Fibroblast of the conjunctiva (primary cell): ENCODE data around the gene KRT24.
"Not testable (repeated sequence)": the region's sequence is repeated elsewhere in the genome, so short reads cannot be mapped to it uniquely, and the experiment has no call there.

ENCODE experiments used
- DNase-seq: peaks from one replicate; pipeline ENCODE4 v3.0.0-alpha.2; 2010; ENCODE audit warnings: low read depth

KRT24 gene

GRCh38 chr17:40703652-40704051 is at the start of gene KRT24:
Gene KRT24, minus strand, starts transcription at chr17:40703752. Its CDS starts 59 bp downstream, at chr17:40703693.
- no peak for DNase-seq

DNA sequence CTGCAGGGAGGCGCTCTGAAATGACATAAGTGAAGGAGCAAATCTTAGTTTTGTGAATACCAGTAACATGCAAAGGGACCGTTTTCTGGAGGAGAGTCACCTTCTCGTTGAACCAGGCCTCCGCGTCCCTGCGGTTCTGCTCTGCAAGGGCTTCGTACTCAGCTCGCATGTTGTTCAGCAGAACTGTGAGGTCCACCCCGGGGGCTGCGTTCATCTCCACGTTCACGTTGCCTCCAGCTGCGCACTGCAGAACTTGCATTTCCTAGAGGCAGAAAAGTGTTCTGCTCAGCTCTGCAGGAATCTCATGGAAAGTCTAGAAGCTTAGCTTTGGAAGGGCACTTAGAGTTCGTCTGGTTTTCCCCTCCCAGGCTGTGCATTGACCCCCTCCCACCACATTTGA is 47.5 kb upstream of the KRT24 start:
- no peak for DNase-seq

DNA sequence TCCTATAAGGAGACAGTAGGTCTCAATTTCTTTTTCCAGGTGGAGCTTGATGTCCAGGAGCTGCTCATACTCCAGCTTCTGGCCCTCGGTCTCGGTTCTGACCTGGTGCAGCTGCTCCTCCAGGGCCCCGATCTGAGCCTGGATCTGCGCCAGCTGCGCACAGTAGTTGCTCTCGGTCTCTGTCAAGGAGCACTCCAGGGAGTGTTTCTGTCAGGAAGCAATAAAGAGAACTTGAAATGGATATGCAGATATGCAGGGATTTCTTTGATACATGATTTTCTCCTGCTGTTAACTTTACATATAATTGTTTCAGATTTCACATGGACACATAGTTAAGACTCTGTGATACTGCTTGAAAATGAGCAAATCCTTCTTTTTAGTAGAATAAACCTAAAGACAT is 46.8 kb upstream of the KRT24 start:
- no peak for DNase-seq

GRCh38 chr17:40748666-40749065 is 45.1 kb upstream of the KRT24 start:
- not testable (repeated sequence) for DNase-seq

GRCh38 chr17:40738553-40738952 is 35.0 kb upstream of the KRT24 start:
- no peak for DNase-seq

DNA sequence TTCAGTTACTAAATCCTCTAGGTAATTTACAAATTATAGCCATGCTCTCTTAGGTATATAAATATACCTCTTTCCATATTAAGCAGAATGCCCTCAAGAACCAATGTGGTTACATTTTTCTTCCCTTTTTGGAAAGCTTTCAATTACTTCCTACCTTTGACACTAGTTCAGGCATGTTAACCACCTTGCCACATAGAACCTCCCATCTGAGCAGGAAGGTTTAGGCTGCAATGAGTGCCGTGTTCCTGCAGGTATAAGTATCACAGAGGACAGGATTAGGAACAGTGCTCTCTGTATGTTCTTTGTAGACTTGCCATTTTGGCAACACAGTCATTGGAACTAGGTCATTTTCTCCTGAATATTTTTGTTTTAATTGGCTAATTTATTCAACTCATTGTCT is 31.5 kb upstream of the KRT24 start:
- no peak for DNase-seq

GRCh38 chr17:40734018-40734417 is 30.5 kb upstream of the KRT24 start:
- DNase-seq: no peak

DNA sequence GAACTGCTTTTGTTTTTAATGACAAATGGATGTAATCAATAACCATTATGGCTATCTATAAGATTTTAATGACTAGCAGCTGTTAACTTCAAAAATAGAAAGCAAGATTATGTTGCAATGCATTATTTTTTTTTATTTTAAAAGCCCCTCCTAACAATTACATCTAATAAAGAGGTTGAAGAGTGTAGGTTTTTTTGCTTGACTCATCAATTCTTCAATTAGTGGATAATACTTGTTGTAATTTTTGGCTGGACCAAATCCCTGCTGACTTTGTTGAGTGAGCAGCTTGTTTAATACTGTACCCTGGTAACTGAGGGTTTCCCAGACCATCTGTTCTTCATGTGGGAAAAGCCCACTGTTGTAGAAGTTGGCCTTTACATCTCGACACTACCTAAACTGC is 27.4 kb upstream of the KRT24 start:
- no peak for DNase-seq

DNA sequence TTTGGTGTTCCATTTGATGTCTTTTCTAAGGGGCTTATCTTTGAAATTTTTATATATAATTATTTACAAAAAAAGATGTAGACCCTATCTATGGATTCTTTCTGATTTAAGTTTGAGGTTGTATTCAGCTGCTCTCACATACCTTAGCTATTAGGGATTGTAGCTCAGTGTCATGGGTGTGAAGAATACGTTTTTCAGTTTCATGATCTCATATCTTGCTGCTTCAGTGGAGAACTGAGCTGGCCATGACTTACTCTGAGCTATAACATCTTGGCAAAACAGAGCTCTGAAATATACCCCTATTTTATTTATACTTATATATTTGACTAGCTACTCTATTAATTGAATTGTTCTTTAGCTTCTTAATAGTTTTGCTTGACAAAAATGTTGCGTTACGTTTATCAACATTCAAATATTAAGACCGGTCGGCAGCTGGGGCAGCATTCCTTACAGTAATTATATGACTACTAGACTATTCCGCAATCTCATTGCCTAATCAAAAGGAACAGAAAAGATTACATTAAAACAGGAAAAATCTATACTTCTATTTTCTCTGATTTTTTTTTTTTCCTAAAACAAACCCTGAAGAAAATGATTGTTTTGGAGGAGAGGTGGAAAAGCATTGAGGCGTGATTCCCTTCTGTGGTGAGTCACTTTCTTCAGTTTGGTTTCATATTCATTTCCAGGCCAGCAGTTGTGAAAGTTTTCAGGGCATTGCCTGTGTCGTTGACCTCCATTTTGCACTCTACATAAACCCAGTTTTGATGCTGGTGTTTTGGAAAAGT is 24.1 kb upstream of the KRT24 start:
- DNase-seq: peak; percentile 33

GRCh38 chr17:40726919-40727318 is 23.4 kb upstream of the KRT24 start:
- peak; percentile 9 for DNase-seq

GRCh38 chr17:40724656-40725055 is 21.1 kb upstream of the KRT24 start:
- no peak for DNase-seq

GRCh38 chr17:40722241-40722640 is 18.7 kb upstream of the KRT24 start:
- no peak for DNase-seq

GRCh38 chr17:40720899-40721298 is 17.3 kb upstream of the KRT24 start:
- no peak for DNase-seq

GRCh38 chr17:40718930-40719329 is 15.4 kb upstream of the KRT24 start:
- DNase-seq: no peak

DNA sequence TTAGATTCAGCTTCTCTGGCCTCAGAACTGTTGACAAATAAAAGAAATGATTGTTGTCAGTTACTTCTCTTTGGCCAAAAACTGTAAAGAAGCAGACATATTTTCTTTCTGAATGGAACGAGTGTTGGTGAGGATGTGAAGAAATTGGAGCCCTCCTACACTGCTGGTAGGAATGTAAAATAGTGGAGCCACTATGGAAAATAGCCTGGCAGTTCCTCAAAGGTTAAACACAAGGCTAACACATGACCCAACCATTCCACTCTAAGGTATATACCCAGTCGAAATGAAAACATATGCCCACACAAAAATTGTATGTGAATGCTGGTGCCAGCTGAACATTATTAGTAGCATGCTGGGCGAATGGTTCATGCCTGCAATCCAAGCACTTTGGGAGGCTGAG is 14.2 kb upstream of the KRT24 start:
- no peak for DNase-seq

- DNase-seq: no peak
These were observed 10.9 kb upstream of the KRT24 start for GRCh38 chr17:40714473-40714872.

DNA sequence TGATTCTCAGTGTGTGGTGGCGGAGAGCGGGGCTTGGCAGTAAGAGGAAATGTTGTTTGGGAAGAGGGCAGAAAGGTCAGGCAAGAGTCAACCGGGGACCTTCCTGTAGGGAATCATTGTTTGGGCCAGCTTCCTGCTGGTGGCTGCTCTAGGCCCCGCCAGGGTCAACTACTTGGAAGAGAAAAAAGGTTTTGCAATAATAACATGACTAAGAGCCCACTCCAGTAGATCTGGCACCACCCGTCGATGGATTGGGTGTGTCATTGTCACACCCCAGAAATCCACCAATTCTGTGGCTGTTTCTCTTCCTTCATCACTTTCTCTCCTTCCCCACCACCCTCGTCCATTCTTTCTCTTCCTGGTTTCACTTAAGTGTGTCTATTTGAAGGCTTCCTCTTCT is 4.2 kb upstream of the KRT24 start:
- DNase-seq: no peak

- no peak for DNase-seq
These were observed 2.0 kb upstream of the KRT24 start for GRCh38 chr17:40705584-40705983.

- no peak for DNase-seq
These were observed 1.3 kb downstream of the KRT24 start for GRCh38 chr17:40702271-40702670.

- DNase-seq: no peak
These were observed 3.7 kb downstream of the KRT24 start for GRCh38 chr17:40699853-40700252.

DNA sequence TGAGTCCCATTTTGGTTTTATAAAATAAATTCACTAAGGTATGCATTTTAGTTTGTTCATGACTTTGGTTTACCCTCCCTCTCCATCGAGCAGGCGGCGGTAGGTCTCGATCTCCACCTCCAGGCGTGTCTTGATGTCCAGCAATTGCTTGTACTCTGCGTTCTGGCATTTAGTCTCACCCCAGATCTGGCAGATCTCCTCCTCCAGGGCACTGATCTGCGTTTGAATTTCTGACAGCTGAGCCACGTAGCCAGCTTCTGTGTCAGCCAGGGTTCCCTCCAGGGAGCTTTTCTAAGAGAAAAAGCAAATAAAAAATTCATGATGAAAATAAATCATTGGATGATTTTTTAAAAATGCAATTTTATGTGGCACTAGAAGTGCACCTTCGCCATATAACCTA is 4.2 kb downstream of the KRT24 start:
- no peak for DNase-seq

GRCh38 chr17:40697297-40697696 is 6.3 kb downstream of the KRT24 start:
- DNase-seq: no peak

GRCh38 chr17:40696651-40697072 is 6.9 kb downstream of the KRT24 start:
- DNase-seq: no peak

GRCh38 chr17:40695874-40696472 is 7.6 kb downstream of the KRT24 start:
- DNase-seq: no peak
